IMR-90 (cell line): ENCODE results near the gene CSNK1G2. TPM values are rescaled to one million over a fixed set of nuclear protein-coding genes. Genes with fewer than 3 reads are reported as not detected.

Experiments
- ATAC-seq: fragments of 200-7000 bp; cut with Tn5 transposase; 2 replicates; pipeline ENCODE4 v1.9.1; 2020; ENCODE audit warnings: low read depth, mild to moderate bottlenecking, moderate library complexity
- BruUV-seq: library from RNA; stranded (reverse); fragments of 400-500 nt; replicated peaks from 2 replicates; lab custom pipeline; 2021; lab: Mats Ljungman, UMichigan
- CTCF ChIA-PET: fragments of 300-600 bp; formaldehyde crosslinking; extraction: SDS; loops from one replicate; lab custom pipeline; 2021; ENCODE audit warnings: antibody characterized with exemption; lab: Yijun Ruan, JAX
- POLR2A ChIA-PET: fragments of 300-600 bp; sonication (Branson Sonifier 250); formaldehyde crosslinking; loops from one replicate; lab custom pipeline; 2022; ENCODE audit warnings: antibody characterized with exemption; ENCODE audit not compliant: unreplicated experiment; lab: Charles Lee
- DNase-seq: peaks from one replicate; pipeline ENCODE4 v3.0.0; 2013
- H2AFZ ChIP-seq: replicated peaks from 2 replicates; pipeline ENCODE3; 2013; ENCODE audit warnings: low read length, mild to moderate bottlenecking; ENCODE audit not compliant: poor library complexity
- H2AK5ac ChIP-seq: 2 replicates; pipeline ENCODE4 v1.6.1; 2013; ENCODE audit warnings: low read depth, low read length, inconsistent platforms
- H2AK9ac ChIP-seq: replicated peaks from 2 replicates; pipeline ENCODE3; 2013; ENCODE audit warnings: mild to moderate bottlenecking, low read depth, low read length, moderate library complexity; ENCODE audit not compliant: poor library complexity
- H2BK120ac ChIP-seq: 2 replicates; pipeline ENCODE4 v1.6.1; 2013; ENCODE audit warnings: low read depth, low read length, inconsistent platforms
- H2BK15ac ChIP-seq: 3 replicates; pipeline ENCODE4 v1.6.1; 2013; ENCODE audit warnings: low read depth, low read length, inconsistent platforms
- H2BK20ac ChIP-seq: 2 replicates; pipeline ENCODE4 v1.6.1; 2013; ENCODE audit warnings: low read depth, mild to moderate bottlenecking, inconsistent platforms, low read length, moderate library complexity
- H2BK5ac ChIP-seq: 2 replicates; pipeline ENCODE4 v1.6.1; 2013; ENCODE audit warnings: mild to moderate bottlenecking, low read depth, low read length, inconsistent platforms; ENCODE audit not compliant: poor library complexity, severe bottlenecking
- H3K14ac ChIP-seq: replicated peaks from 2 replicates; pipeline ENCODE4 v1.6.1; 2013; ENCODE audit warnings: low read depth, low read length, inconsistent platforms
- H3K18ac ChIP-seq: 2 replicates; pipeline ENCODE4 v1.6.1; 2013; ENCODE audit warnings: low read depth, low read length, control low read depth
- H3K23ac ChIP-seq: 2 replicates; pipeline ENCODE4 v1.6.1; 2013; ENCODE audit warnings: low read depth, low read length, inconsistent platforms
- H3K27ac ChIP-seq: 2 replicates; pipeline ENCODE4 v1.5.1; 2013; ENCODE audit warnings: mild to moderate bottlenecking, control low read depth, low read length; ENCODE audit not compliant: insufficient read depth
- H3K27me3 ChIP-seq: 2 replicates; pipeline ENCODE4 v1.6.1; 2013; ENCODE audit warnings: low read length; ENCODE audit not compliant: control insufficient read depth, insufficient read depth
- H3K36me3 ChIP-seq: 2 replicates; pipeline ENCODE4 v1.6.1; 2013; ENCODE audit warnings: low read length, mixed read lengths; ENCODE audit not compliant: control insufficient read depth, insufficient read depth
- H3K4ac ChIP-seq: 2 replicates; pipeline ENCODE4 v1.6.1; 2013; ENCODE audit warnings: low read depth, low read length, inconsistent platforms
- H3K4me1 ChIP-seq: 2 replicates; pipeline ENCODE4 v1.6.1; 2013; ENCODE audit warnings: low read length, mixed read lengths; ENCODE audit not compliant: control insufficient read depth, insufficient read depth
- H3K4me2 ChIP-seq: 2 replicates; pipeline ENCODE4 v1.6.1; 2013; ENCODE audit warnings: low read depth, mild to moderate bottlenecking, control low read depth, low read length, moderate library complexity
- H3K4me3 ChIP-seq: 2 replicates; pipeline ENCODE4 v1.5.1; 2013; ENCODE audit warnings: low read depth, mild to moderate bottlenecking, control low read depth, low read length, moderate library complexity; ENCODE audit not compliant: insufficient read depth
- H3K56ac ChIP-seq: 2 replicates; pipeline ENCODE4 v1.6.1; 2013; ENCODE audit warnings: low read length, inconsistent platforms; ENCODE audit not compliant: insufficient read depth; ENCODE audit errors: extremely low read depth
- H3K79me1 ChIP-seq, 2 experiments: 2 replicates each; pipeline ENCODE4 v1.6.1; 2013; ENCODE audit warnings: low read length in 2 of 2, inconsistent platforms in 1 of 2, low read depth in 1 of 2
- H3K9ac ChIP-seq: 2 replicates; pipeline ENCODE4 v1.6.1; 2013; ENCODE audit warnings: low read depth, low read length, control low read depth
- H3K9me1 ChIP-seq: 2 replicates; pipeline ENCODE4 v1.6.1; 2013; ENCODE audit warnings: low read length, inconsistent platforms; ENCODE audit not compliant: insufficient read depth
- H3K9me3 ChIP-seq: 2 replicates; pipeline ENCODE4 v1.6.1; 2013; ENCODE audit warnings: low read length; ENCODE audit not compliant: control insufficient read depth, insufficient read depth
- H4K20me1 ChIP-seq: 2 replicates; pipeline ENCODE4 v1.6.1; 2013; ENCODE audit warnings: low read length, inconsistent platforms; ENCODE audit not compliant: insufficient read depth
- H4K5ac ChIP-seq: 2 replicates; pipeline ENCODE4 v1.6.1; 2013; ENCODE audit warnings: mild to moderate bottlenecking, low read depth, low read length, control low read depth
- H4K8ac ChIP-seq, 2 experiments: 2 replicates each; pipeline ENCODE4 v1.6.1; 2013; ENCODE audit warnings: low read depth in 2 of 2, low read length in 2 of 2, control low read depth in 1 of 2, inconsistent platforms in 1 of 2
- H4K91ac ChIP-seq: 2 replicates; pipeline ENCODE4 v1.6.1; 2013; ENCODE audit warnings: low read depth, low read length, inconsistent platforms; ENCODE audit not compliant: insufficient read depth
- BHLHE40 ChIP-seq: fragments of 150-350 bp; IDR thresholded peaks from 2 replicates; pipeline ENCODE4 v1.6.1; 2016; ENCODE audit warnings: mild to moderate bottlenecking, low read depth, low read length
- CEBPB ChIP-seq: IDR thresholded peaks from 2 replicates; pipeline ENCODE4 v1.6.1; 2012; ENCODE audit warnings: low read depth, low read length, improper control_type of control experiment
- CHD1 ChIP-seq: IDR thresholded peaks from 2 replicates; pipeline ENCODE4 v1.6.1; 2012; ENCODE audit warnings: low read depth, low read length, improper control_type of control experiment
- CTCF ChIP-seq: conservative IDR thresholded peaks from 2 replicates; pipeline ENCODE4 v1.5.1; 2012; ENCODE audit warnings: mild to moderate bottlenecking, low read depth, low read length, improper control_type of control experiment
- ELK1 ChIP-seq: fragments of 150-350 bp; IDR thresholded peaks from 2 replicates; pipeline ENCODE4 v1.6.1; 2016; ENCODE audit warnings: low read depth, mild to moderate bottlenecking, low read length, moderate library complexity, borderline replicate concordance
- FOS ChIP-seq: fragments of 150-350 bp; IDR thresholded peaks from 2 replicates; pipeline ENCODE4 v1.6.1; 2016; ENCODE audit warnings: low read depth, low read length
- MAFK ChIP-seq: IDR thresholded peaks from 2 replicates; pipeline ENCODE4 v1.6.1; 2012; ENCODE audit warnings: low read depth, low read length, improper control_type of control experiment
- MAZ ChIP-seq: IDR thresholded peaks from 2 replicates; pipeline ENCODE4 v1.6.1; 2012; ENCODE audit warnings: low read depth, mild to moderate bottlenecking, low read length, improper control_type of control experiment, moderate library complexity, borderline replicate concordance
- MXI1 ChIP-seq: IDR thresholded peaks from 2 replicates; pipeline ENCODE4 v1.6.1; 2012; ENCODE audit warnings: low read depth, mild to moderate bottlenecking, low read length, moderate library complexity, borderline replicate concordance
- NFE2L2 ChIP-seq: fragments of 150-350 bp; IDR thresholded peaks from 2 replicates; pipeline ENCODE4 v1.6.1; 2016; ENCODE audit warnings: low read depth, mild to moderate bottlenecking, low read length
- POLR2A ChIP-seq: IDR thresholded peaks from 2 replicates; pipeline ENCODE4 v1.6.1; 2012; ENCODE audit warnings: mild to moderate bottlenecking, low read depth, low read length
- RAD21 ChIP-seq: IDR thresholded peaks from 2 replicates; pipeline ENCODE4 v1.6.1; 2012; ENCODE audit warnings: low read length, improper control_type of control experiment
- RCOR1 ChIP-seq: IDR thresholded peaks from 2 replicates; pipeline ENCODE4 v1.6.1; 2012; ENCODE audit warnings: mild to moderate bottlenecking, low read length, improper control_type of control experiment; ENCODE audit not compliant: insufficient replicate concordance
- USF2 ChIP-seq: fragments of 150-350 bp; IDR thresholded peaks from 2 replicates; pipeline ENCODE4 v1.6.1; 2017; ENCODE audit warnings: mild to moderate bottlenecking, antibody characterized with exemption, low read length, low read depth
- WGBS, 2 experiments: methylation state at CpG; one replicate each; pipeline versions ENCODE4 v1.1.5 to v1.1.7; 2013; ENCODE audit warnings: missing lambda C conversion rate in 2 of 2; ENCODE audit not compliant: insufficient read length in 1 of 2; ENCODE audit errors: extremely low coverage in 2 of 2; 5-methylcytosine and 5-hydroxymethylcytosine counted together
- dilution Hi-C: fragments of 300-500 bp; cut with HindIII; formaldehyde crosslinking; loops from one replicate; pipeline ENCODE4 v1.14.3; 2018; ENCODE audit warnings: low sequenced_read_pairs; ENCODE audit not compliant: unreplicated experiment
- in situ Hi-C: fragments of 300-500 bp; cut with MboI; formaldehyde crosslinking; loops from 3 replicates; pipeline ENCODE4 v1.14.3; 2019; ENCODE audit warnings: low sequenced_read_pairs, inconsistent platforms, mixed read lengths
- intact Hi-C: fragments of 100-400 bp; cut with micrococcal nuclease; formaldehyde crosslinking; loops from 2 replicates; pipeline ENCODE4 v1.10.0; 2022
- polyA plus RNA-seq, 3 experiments: library from polyadenylated mRNA; depleted of rRNA; stranded (reverse); fragments of >200 nt; gene quantifications; 2 replicates each; pipeline ENCODE4 v1.2.3, GENCODE V29; 2012; ENCODE audit warnings: low replicate concordance in 1 of 3
- total RNA-seq: library from RNA; depleted of rRNA; stranded (reverse); fragments of >200 nt; gene quantifications from 2 replicates; pipeline ENCODE4 v1.2.3, GENCODE V29; 2012

CSNK1G2 gene
- total and polyA plus RNA-seq, 2 of the 4 experiments (the other 2 are of a cell fraction) = 38.0 to 96.3 TPM

DNA sequence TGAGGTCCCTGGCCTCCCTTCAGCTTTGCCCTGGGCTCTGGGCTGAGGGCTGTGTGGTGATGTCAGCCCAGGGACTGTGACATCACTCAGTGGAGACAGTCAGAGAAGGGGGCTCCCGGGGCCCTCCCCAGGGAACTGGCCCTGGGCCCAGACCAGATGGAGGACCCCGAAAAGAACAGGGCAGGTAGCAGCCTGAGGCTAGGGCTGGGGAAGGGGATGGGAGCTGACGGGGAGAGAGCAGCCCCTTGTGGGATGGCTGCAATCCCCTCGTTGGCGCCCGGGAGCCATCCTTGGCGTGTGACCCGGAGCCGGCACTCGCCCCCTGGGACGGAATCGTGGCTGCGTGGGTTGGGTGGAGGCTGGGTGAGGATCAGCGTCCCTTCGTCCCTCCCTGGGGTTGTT lies 13.6 kb downstream of the CSNK1G2 start:
- no peak for ATAC-seq
- ChIA-PET POLR2A (no interaction called here), CTCF (no interaction called here)
- no peak overlapping the region for H3K9ac ChIP-seq
- no TSS peak for BruUV-seq
- H2BK120ac ChIP-seq = no peak overlapping the region
- no peak overlapping the region for H4K91ac ChIP-seq
- H2AK9ac ChIP-seq = no peak overlapping the region
- no peak overlapping the region for H2BK5ac ChIP-seq
- H2AK5ac ChIP-seq = no peak overlapping the region
- H3K27me3 ChIP-seq = no peaks in the 10 kb centered on the region
- peaks cover 12 to 69% of the 10 kb centered on the region in 2 experiments; a peak in 3 of 4 replicates for H3K79me1 ChIP-seq
- H3K4me3 ChIP-seq = no peak overlapping the region
- no peak for DNase-seq
- H4K20me1 ChIP-seq = peaks cover 87% of the 10 kb centered on the region
- no peak overlapping the region for H3K18ac ChIP-seq
- 100% methylated on average over 1 of the region's 15 CpGs; no CpG with 5 or more reads in 1 of the 2 experiments for WGBS, 2 experiments
- TF ChIP-seq BHLHE40 (no peak), MAFK (no peak), CEBPB (no peak), MXI1 (no peak), RAD21 (no peak), MAZ (no peak), RCOR1 (no peak), USF2 (no peak), CHD1 (no peak), NFE2L2 (no peak), ELK1 (no peak), CTCF (no peak), FOS (no peak), POLR2A (no peak)
- dilution Hi-C loops = no loop called here
- intact Hi-C loops = no loop called here
- no peak overlapping the region for H3K14ac ChIP-seq
- no peaks in the 10 kb centered on the region for H3K4me1 ChIP-seq
- H4K8ac ChIP-seq = no peak overlapping the region
- no peak overlapping the region for H3K56ac ChIP-seq
- no peak overlapping the region for H4K5ac ChIP-seq
- no peak overlapping the region for H2BK15ac ChIP-seq
- H2AFZ ChIP-seq = no peak overlapping the region
- H2BK20ac ChIP-seq = no peak overlapping the region
- in situ Hi-C loops = no loop called here
- H3K4ac ChIP-seq = no peak overlapping the region
- no peak overlapping the region for H3K27ac ChIP-seq
- no peak overlapping the region for H3K4me2 ChIP-seq
- H3K36me3 ChIP-seq = peaks cover 15% of the 10 kb centered on the region; the same call in 1 of the 2 replicates
- H3K9me1 ChIP-seq = peaks cover 5% of the 10 kb centered on the region; the same call in 1 of the 2 replicates
- no peaks in the 10 kb centered on the region for H3K9me3 ChIP-seq
- H3K23ac ChIP-seq = no peak overlapping the region
